ENCODE measurements around the gene PHF2.

Gene PHF2

GRCh38 chr9:93708987-93709302, 132.6 kb downstream of the PHF2 start:
- Mint-ChIP-seq H3K4me3 (no peak overlapping the region), H3K27ac (no peak overlapping the region), H3K27me3 (ENCODE audit: low read depth) (peaks cover 3% of the 10 kb centered on the region), H3K9me3 (peaks cover 6% of the 10 kb centered on the region), H3K36me3 (ENCODE audit: low read depth) (no peaks in the 10 kb centered on the region), H3K4me1 (no peaks in the 10 kb centered on the region)
- no peak for TF ChIP-seq CTCF (IDR thresholded peaks at IDR 0.05; ENCODE audit: unreplicated experiment in 3 of 3)

GRCh38 chr9:93709600-93710369, 133.4 kb downstream of the PHF2 start:
- Mint-ChIP-seq H3K9me3 (peaks cover 4% of the 10 kb centered on the region), H3K36me3 (ENCODE audit: low read depth) (no peaks in the 10 kb centered on the region), H3K27ac (no peak overlapping the region), H3K27me3 (ENCODE audit: low read depth) (peaks cover 3% of the 10 kb centered on the region), H3K4me3 (no peak overlapping the region), H3K4me1 (no peaks in the 10 kb centered on the region)
- no peak for TF ChIP-seq CTCF (IDR thresholded peaks at IDR 0.05; ENCODE audit: unreplicated experiment in 3 of 3)

DNA sequence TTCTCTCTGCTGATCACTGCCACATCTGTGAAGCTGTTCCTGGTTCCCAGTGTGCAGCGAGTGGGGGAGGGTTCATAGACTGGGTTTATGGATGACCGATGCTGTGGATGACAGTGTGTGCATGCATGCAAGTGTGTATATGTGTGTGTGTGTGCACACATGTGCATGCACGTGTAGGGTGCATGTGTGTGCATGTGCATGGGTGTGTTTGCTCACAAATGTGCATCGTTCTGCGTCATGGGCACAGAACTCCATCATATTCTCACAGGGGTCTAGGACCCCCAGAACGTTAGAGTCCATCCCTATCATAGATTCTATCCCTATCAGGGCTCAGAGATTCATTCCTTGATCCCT, 134.0 kb downstream of the PHF2 start:
- Mint-ChIP-seq H3K4me3 (no peak overlapping the region), H3K4me1 (no peaks in the 10 kb centered on the region), H3K9me3 (peaks cover 3% of the 10 kb centered on the region), H3K27me3 (ENCODE audit: low read depth) (peaks cover 8% of the 10 kb centered on the region), H3K36me3 (ENCODE audit: low read depth) (no peaks in the 10 kb centered on the region), H3K27ac (no peak overlapping the region)
- no peak for TF ChIP-seq CTCF (IDR thresholded peaks at IDR 0.05; ENCODE audit: unreplicated experiment in 3 of 3)

DNA sequence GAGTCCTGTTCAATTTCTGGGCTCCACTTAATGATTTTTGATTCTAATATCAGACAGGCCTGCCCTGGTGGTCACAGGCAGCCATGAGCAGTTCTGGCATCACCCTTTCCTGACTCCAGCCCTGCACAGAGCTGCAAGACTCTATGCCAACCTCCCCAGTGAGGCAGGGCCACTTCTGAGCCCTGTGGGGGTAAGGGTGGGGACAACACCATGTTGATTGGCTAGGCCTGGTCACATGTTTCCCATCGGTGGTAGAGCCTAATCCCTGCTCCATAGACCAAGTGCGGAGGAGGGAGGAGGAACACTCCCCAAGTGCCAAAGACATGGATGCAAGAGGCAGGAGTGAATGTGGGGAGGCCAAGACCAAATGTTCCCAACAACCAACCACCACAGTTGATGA, 134.6 kb downstream of the PHF2 start:
- Mint-ChIP-seq H3K27me3 (ENCODE audit: low read depth) (peaks cover 10% of the 10 kb centered on the region), H3K27ac (no peak overlapping the region), H3K4me1 (no peaks in the 10 kb centered on the region), H3K4me3 (no peak overlapping the region), H3K36me3 (ENCODE audit: low read depth) (no peaks in the 10 kb centered on the region), H3K9me3 (no peaks in the 10 kb centered on the region)
- TF ChIP-seq CTCF (IDR thresholded peaks at IDR 0.05; ENCODE audit: unreplicated experiment in 3 of 3): no peak

DNA sequence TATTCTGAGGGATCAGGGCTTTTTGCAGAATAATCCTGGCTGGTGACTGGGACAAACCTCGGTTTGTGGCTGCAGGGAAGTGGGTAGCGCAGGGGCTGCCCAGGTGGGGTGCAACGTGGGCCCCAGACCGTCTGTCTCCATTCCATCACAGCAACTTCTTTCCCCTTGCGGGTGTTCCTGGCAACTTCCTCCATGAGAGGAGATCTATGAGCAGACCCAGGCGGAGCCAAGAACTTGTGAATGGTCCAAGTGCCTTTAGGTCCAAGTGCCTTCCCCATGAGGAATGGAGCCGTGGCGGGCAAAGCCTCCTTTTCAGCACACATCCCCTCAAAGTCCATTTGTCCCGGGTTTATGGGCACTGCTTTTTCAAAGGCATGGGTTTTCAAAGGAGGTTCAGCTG, 136.5 kb downstream of the PHF2 start:
- H3K9me3 Mint-ChIP-seq: peaks cover 2% of the 10 kb centered on the region
- no peaks in the 10 kb centered on the region for H3K4me1 Mint-ChIP-seq
- H3K27ac Mint-ChIP-seq: no peak overlapping the region
- no peak overlapping the region for H3K4me3 Mint-ChIP-seq
- no peaks in the 10 kb centered on the region for H3K36me3 Mint-ChIP-seq (ENCODE audit: low read depth)
- H3K27me3 Mint-ChIP-seq (ENCODE audit: low read depth): peaks cover 20% of the 10 kb centered on the region
- TF ChIP-seq CTCF (IDR thresholded peaks at IDR 0.05; ENCODE audit: unreplicated experiment in 3 of 3): no peak

DNA sequence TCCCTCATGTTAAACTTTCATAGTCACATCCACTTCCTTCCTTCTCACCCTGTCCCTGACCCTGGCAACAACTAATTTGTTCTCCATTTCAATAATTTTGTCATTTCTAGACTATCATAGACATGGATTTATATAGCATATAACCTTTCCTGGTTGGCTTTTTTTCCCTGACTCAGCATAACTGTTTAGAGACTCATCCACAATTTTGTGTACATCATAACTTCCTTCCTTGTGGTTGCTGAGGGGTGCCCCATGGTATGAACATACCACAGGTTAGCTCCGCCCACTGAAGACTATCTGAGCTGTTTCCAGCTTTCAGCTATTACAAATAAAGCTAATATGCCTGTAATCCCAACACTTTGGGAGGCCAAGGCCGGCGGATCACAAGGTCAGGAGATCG, 137.3 kb downstream of the PHF2 start:
- Mint-ChIP-seq H3K27ac (no peak overlapping the region), H3K4me3 (no peak overlapping the region), H3K36me3 (ENCODE audit: low read depth) (no peaks in the 10 kb centered on the region), H3K9me3 (peaks cover 2% of the 10 kb centered on the region), H3K4me1 (no peaks in the 10 kb centered on the region), H3K27me3 (ENCODE audit: low read depth) (peaks cover 20% of the 10 kb centered on the region)
- no peak for TF ChIP-seq CTCF (IDR thresholded peaks at IDR 0.05; ENCODE audit: unreplicated experiment in 3 of 3)
